Measurements from ENCODE around the gene ST3GAL2.
"Not testable (repeated sequence)": the region's sequence is repeated elsewhere in the genome, so short reads cannot be mapped to it uniquely, and the experiment has no call there.

The ST3GAL2 gene

DNA sequence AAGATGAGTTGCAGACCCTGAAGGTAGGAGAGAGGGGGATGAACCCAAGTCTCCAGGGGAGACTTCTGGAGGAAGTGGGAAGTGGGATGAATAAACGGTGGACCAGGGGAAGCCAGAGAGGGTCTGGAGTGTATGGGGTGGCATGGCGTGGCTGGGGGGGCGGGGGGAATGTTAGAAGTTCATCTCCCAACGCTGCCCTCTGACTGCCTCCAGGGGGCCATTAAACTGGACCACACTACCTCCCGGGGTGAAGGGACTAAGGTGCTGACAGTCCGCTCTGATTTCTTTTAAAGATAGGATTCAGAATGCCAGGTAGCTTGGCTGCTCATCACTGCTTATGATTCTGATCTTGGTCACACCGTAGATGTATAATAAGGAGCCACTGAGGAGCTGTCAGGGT, 21.2 kb downstream of the ST3GAL2 start:
- no peak for DNase-seq (ENCODE audit: low read depth)

GRCh38 chr16:70416748-70417616, 21.9 kb downstream of the ST3GAL2 start:
- no peak for DNase-seq (ENCODE audit: low read depth)

DNA sequence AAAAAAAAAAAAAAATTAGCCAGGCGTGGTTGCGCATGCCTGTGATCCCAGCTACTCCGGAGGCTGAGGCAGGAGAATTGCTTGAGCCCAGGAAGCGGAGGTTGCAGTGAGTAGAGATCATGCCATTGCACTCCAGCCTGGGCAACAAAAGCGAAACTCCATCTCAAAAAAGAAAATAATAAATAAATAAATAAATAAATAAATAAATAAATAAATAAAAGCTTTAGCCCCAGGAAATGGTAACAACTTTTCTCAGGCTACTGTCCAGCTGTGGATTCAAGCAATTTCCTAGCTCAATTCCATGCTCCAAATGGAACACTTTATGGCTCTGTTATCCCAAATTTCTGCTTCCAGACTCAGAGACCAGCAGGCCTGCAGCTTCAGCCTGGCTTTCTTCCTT, 25.3 kb downstream of the ST3GAL2 start:
- DNase-seq (ENCODE audit: low read depth): not testable (repeated sequence)

GRCh38 chr16:70412385-70412784, 26.5 kb downstream of the ST3GAL2 start:
- no peak for DNase-seq (ENCODE audit: low read depth)

DNA sequence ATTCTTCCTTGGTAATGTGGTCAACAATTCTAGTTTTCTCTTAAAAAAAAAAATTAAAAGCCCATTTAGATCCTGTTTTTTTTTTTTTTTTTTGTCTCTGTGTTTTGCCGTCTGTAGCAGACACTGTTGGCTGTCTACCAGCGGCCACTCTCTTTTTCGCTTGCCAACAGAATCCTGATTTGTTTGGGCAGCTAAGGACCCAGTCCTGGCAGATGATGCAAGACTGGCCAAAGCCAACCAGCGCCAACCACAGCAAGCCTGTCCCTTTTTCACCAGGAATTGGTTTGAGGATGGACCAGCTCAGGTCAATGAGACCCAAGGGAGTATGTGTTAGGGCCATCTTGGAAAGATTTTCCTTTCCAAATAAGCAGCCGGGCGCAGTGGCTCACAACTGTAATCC, 28.2 kb downstream of the ST3GAL2 start:
- DNase-seq (ENCODE audit: low read depth): no peak

DNA sequence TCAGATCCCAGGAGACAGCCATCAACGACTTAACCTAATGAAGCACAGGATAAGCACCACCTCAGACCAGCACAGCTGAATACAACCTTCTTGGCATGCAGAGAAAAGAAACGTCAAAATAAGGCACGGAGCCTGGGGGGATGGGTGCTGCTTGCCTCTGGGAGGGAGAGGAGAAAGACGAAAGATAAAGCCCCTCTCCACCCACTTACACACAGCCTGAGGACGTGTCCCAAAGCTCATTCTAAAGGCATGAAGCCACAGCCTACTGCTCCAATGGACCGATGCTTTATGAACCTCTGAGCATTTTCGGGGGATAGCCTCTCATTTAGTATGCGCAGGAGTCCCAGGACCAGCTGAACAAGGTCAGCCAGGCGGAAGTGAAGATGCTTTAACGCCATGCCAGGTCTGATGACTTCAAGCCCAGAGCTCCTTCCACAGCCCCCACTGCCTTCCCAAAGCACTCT, 31.1 kb downstream of the ST3GAL2 start:
- no peak for DNase-seq (ENCODE audit: low read depth)

DNA sequence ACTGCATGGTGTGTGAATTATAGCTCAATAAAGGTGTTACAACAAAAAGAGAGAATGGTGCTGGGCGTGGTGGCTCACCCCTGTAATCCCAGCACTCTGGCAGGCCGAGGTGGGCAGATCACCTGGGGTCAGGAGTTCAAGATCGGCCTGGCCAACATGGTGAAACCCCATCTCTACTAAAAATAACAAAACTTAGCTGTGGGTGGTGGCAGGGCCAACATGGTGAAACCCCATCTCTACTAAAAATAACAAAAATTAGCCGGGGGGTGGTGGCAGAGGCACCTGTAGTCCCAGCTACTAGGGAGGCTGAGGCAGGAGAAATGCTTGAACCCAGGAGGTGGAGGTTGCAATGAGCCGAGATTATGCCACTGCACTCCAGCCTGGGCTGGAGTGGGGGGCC, 32.8 kb downstream of the ST3GAL2 start:
- DNase-seq (ENCODE audit: low read depth): not testable (repeated sequence)

DNA sequence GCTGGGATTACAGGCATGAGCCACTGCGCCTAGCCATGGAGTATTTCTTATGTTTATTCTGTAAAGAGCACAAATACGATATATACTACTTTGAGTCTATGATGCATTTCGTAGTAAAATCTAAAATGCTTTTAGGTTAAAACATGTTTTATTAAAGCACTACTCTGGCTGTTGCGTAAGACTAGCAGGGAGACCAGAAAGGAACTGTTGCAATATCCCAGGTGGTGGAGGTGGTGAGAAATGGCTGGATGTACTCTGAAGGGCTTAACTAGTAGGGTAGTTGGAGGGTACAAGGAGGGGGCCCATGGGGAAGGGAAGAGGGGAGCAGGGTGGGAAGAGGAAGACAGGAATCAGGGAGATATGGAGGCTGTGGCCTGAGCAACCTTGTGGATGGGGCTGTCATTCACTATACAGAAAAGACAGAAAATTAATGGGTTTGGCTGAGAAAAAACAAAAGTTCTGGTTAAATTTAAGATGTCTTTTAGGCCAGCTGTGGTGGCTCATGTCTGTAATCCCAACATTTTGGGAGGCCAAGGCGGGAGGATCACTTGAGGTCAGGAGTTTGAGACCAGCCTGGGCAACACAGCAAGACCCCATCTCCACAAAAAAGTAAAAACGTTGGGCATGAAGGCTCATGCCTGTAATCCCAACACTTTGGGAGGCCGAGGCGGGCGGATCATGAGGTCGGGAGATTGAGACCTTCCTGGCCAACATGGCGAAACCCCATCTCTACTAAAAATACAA, 35.8 kb downstream of the ST3GAL2 start:
- no peak for DNase-seq (ENCODE audit: low read depth)

GRCh38 chr16:70399951-70400350, 38.9 kb downstream of the ST3GAL2 start:
- DNase-seq (ENCODE audit: low read depth): no peak

DNA sequence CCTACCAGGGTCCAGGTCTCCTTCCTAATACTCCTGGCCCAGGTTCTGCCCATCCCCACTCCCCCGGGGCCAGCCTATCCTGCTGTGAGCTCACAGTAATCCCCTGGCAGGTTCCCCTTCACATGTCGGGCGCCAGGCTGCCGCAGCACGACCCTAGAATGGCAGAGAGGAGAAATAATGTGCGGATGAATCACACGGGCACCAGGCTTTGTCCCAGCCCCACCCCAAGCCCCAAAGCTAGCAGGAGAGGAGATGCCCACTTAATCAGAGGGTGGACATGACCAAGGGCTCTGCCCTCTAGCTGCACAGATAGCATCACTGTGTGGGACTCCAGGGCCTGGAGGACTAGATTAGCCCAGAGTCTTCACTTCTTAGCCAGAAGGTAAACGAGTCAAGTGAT, 39.5 kb downstream of the ST3GAL2 start:
- DNase-seq (ENCODE audit: low read depth): no peak

DNA sequence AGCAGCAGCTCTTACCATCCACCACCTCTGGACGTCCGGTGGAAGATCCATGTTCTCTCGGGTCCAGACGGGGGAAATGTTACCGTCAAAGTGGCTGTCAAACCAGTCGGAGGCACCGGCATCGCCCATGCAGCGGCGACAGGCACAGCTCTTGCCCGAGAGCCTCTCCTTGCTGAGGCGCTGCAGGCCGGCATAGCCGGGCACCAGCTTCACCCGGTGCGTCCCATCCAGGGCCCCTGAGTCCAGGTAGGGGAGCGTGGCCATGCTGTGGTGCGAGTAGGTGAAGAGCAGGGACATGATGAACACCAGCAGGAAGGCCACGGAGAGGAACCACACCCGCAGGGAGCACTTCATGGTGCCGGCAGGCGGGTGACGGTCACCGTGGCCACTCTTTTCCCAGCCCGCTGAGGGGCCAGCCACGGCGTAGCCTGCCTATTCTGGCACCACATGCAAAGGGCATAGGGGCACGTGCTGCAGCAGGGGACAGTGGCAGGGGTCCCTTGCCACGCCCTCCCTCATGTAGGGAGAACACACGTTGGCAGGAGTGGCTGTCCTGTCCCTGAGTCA, 40.6 kb downstream of the ST3GAL2 start:
- no peak for DNase-seq (ENCODE audit: low read depth)

- DNase-seq (ENCODE audit: low read depth): no peak
Measured at GRCh38 chr16:70396246-70396904, 42.5 kb downstream of the ST3GAL2 start.

DNA sequence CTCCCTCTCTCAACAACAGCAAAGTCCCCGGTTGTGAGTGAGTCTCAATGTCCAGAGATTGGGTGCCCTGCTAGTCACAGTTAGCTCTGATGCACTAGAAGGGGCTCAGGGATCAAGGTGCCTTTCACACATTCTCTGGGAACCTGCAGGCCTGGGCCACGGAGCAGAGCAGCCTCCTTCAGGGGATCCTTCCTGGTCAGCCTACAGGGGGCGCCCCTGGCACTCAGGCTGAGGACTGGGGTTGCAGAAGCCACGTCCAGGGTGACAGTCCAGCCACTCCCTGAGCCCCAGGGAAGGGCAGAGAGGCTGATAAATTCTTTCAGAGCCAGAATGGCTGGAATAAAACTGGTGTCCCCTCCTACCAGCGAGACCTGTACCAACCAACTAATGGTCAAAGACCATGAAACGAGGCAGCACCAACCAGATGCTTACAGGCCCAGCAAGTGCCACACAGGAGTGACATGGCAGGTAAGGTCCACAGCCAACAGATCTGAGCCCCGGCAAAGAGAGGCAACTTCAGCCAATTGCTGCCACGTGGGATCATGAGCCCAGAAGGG, 43.5 kb downstream of the ST3GAL2 start:
- peak; percentile 36 for DNase-seq (ENCODE audit: low read depth)

DNA sequence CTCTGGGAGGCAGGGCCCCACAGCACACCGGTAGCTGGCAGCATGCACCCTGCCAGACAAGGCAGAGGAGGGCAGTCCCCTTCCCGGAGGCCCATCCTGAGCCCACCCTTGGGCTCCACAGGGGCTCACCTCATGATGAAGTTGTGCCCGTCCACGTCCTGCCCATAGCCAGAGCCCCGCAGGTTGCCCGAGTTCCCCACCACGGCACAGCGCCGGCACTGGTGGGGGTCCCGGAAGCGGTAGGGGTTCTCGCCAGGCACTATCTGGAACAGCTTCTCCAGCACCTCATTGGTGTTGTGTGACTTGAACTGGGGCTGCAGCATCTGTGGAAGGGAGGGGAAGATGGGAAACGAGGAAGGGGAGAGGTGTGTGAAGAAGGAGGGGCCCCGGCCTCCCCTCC, 44.0 kb downstream of the ST3GAL2 start:
- no peak for DNase-seq (ENCODE audit: low read depth)

- no peak for DNase-seq (ENCODE audit: low read depth)
Measured at GRCh38 chr16:70393662-70394061, 45.2 kb downstream of the ST3GAL2 start.

DNA sequence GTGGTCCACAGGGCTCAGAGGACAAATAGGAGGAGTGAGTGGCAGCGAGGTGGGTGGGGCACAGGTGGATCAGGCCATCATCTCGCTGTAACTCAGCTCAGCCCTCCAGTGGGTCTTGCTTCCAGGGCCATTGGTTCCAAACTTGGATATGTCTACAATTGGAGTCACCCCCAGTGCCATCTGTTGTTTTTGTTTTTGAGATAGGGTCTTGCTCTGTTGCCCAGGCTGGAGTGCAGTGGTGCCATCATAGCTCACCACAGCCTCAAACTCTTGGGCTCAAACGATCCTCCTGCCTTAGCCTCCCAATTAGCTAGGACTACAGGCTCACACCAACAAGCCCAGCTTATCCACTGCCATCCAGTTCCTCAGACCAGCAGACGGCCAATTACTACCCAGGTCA, 46.3 kb downstream of the ST3GAL2 start:
- no peak for DNase-seq (ENCODE audit: low read depth)

- no peak for DNase-seq (ENCODE audit: low read depth)
Measured at GRCh38 chr16:70391881-70392481, 46.9 kb downstream of the ST3GAL2 start.

- no peak for DNase-seq (ENCODE audit: low read depth)
Measured at GRCh38 chr16:70391446-70391845, 47.5 kb downstream of the ST3GAL2 start.

- no peak for DNase-seq (ENCODE audit: low read depth)
Measured at GRCh38 chr16:70390774-70391173, 48.1 kb downstream of the ST3GAL2 start.

DNA sequence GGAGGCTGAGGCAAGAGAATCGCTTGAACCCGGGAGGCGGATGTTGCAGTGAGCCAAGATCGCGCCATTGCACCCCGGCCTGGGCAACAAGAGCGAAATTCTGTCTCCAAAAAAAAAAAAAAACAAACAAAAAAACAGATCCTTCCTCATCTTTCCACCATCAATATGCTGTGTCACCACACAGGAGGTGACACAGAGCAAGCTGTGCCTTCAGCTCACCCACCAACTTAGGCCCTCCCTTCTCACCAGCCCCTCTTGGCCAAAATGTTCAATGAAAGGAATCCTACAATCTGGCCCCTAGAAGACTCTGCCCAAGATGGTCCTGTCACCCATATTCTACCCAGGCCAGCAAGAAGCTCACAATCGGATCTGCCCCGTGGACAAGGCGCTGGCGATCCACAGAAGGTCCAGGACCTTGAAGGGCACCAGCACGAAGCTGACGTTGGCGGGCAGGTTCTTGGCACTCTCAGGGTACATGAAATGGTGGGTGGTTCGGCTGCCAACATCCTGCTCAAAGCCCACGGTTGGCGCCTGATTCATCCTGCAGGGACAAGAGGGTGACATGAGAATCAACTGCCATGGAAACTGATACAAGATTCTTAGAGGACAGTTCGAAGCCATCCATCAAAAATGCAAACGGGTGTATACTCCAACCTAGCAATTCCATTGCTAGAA, 50.8 kb downstream of the ST3GAL2 start:
- DNase-seq (ENCODE audit: low read depth): no peak

Measured in activated T-helper 9 cell treated with anti-CD3 and anti-CD28 coated beads, Interleukin-2, amount 50 U/mL, for 16 hours (primary cell).